ENCODE measurements around the gene SGCA. TPM values are rescaled to one million over a fixed set of nuclear protein-coding genes. Genes with fewer than 3 reads are reported as not detected.

The SGCA gene
- total and polyA plus RNA-seq, 9 of the 15 experiments (the other 6 are each of a cell fraction or from before 2014, with no cell fraction given), result not detected

- no peak for TF ChIP-seq ZBTB26 (CRISPR knock-in tag; IDR thresholded peaks at IDR 0.05)
- TF ChIP-seq POLR2H (tag; IDR thresholded peaks at IDR 0.05; ENCODE audit: low read depth), result no peak
- peak; percentile 82 for TF ChIP-seq JUND (IDR thresholded peaks at IDR 0.05; ENCODE audit: borderline replicate concordance, low read depth, low read length)
- peak; percentile 75; the same call in 1 of the 3 replicates for TF ChIP-seq JUND (tag; IDR thresholded peaks at IDR 0.05; ENCODE audit: borderline replicate concordance, low read depth, low read length)
- TF ChIP-seq CCAR2 (IDR thresholded peaks at IDR 0.05; ENCODE audit: low read depth, low read length), result no peak
- no peak for TF ChIP-seq PHF8 (IDR thresholded peaks at IDR 0.05; ENCODE audit: borderline replicate concordance, low read length)
- TF ChIP-seq KLF13 (tag; IDR thresholded peaks at IDR 0.05; ENCODE audit: borderline replicate concordance, low read depth), result peak; percentile 65; the same call in 1 of the 2 replicates
- no peak for TF ChIP-seq PTBP1 (IDR thresholded peaks at IDR 0.05; ENCODE audit: low read depth, low read length)
- TF ChIP-seq ATF3 (IDR thresholded peaks at IDR 0.05), result peak; percentile 17; the same call in 1 of the 2 replicates
- TF ChIP-seq ATF3 (CRISPR knock-in tag; conservative IDR thresholded peaks at IDR 0.05), result 0 out of 2 replicates have a peak, but pooled peaks have one; percentile 25
- no peak for TF ChIP-seq CREBBP (IDR thresholded peaks at IDR 0.05; ENCODE audit: low read depth, low read length)
- TF ChIP-seq ZNF263 (CRISPR knock-in tag; IDR thresholded peaks at IDR 0.05; ENCODE audit: borderline replicate concordance), result peak; percentile 87
- TF ChIP-seq ZNF639 (CRISPR knock-in tag; conservative IDR thresholded peaks at IDR 0.05 in 1 of 2, IDR thresholded peaks at IDR 0.05 in 1 of 2), result no peak
- 0 out of 2 replicates have a peak, but pooled peaks have one; percentile 51 for TF ChIP-seq ZBTB33 (CRISPR knock-in tag; IDR thresholded peaks at IDR 0.05)
- TF ChIP-seq E2F1 (CRISPR knock-in tag; IDR thresholded peaks at IDR 0.05), result peak; percentile 67; the same call in 1 of the 2 replicates
- TF ChIP-seq TCF3 (CRISPR knock-in tag; IDR thresholded peaks at IDR 0.05), result no peak; the same call in 1 of the 2 replicates
- peak; percentile 43 for TF ChIP-seq NEUROD1 (IDR thresholded peaks at IDR 0.05; ENCODE audit: borderline replicate concordance, low read depth, low read length, partially characterized antibody)
- TF ChIP-seq SRF (CRISPR knock-in tag; IDR thresholded peaks at IDR 0.05), result peak in 1 of 2 experiments; percentile 42; a peak in 2 of 4 replicates
Observed at GRCh38 chr17:50139950-50140885, 25.6 kb upstream of the SGCA start (continued).
